Measurements from ENCODE around the gene CFAP74.

- TF ChIP-seq CTCF (IDR thresholded peaks at IDR 0.05; ENCODE audit: borderline replicate concordance, extremely low read depth, low read length, poor library complexity, severe bottlenecking) (no peak), EZH2 (IDR thresholded peaks at IDR 0.05; ENCODE audit: borderline replicate concordance, low read depth, low read length, severe bottlenecking) (no peak)
Measured at GRCh38 chr1:2025491-2025981, 21.9 kb upstream of the CFAP74 start.

Measured in DND-41 (cell line).